GM23248 (cell line): Measurements from ENCODE around the gene RAB30.

Experiments used
- EZH2 ChIP-seq: fragments of 200-600 bp; sonication (generic); IDR thresholded peaks from 2 replicates; pipeline ENCODE4 v1.6.1; 2018; ENCODE audit warnings: antibody characterized with exemption, mild to moderate bottlenecking; ENCODE audit not compliant: insufficient read depth, poor library complexity, severe bottlenecking
- EZH2phosphoT487 ChIP-seq: fragments of 200-600 bp; sonication (generic); IDR thresholded peaks from 2 replicates; pipeline ENCODE4 v1.6.1; 2018; ENCODE audit warnings: antibody characterized with exemption, moderate library complexity, mild to moderate bottlenecking, low read depth; ENCODE audit not compliant: insufficient read depth

- TF ChIP-seq EZH2: no peak
- no peak for TF ChIP-seq EZH2phosphoT487
These were observed 139.1 kb downstream of the RAB30 start for GRCh38 chr11:82932564-82932963.
